NB4 (cell line): ENCODE results near the gene ZNF599.

ENCODE experiments used
- DNase-seq: peaks from one replicate; pipeline ENCODE4 v3.0.0; 2010; ENCODE audit warnings: low read depth
- H3K4me3 ChIP-seq: one replicate; pipeline ENCODE4 v1.5.1; 2011; ENCODE audit warnings: mild to moderate bottlenecking, low read depth, low read length, moderate library complexity
- MAX ChIP-seq: IDR thresholded peaks from 2 replicates; pipeline ENCODE4 v1.6.1; 2011; ENCODE audit warnings: low read depth, low read length
- MYC ChIP-seq: IDR thresholded peaks from 2 replicates; pipeline ENCODE4 v1.6.1; 2011; ENCODE audit warnings: low read depth, low read length
- POLR2A ChIP-seq: IDR thresholded peaks from 2 replicates; pipeline ENCODE4 v1.6.1; 2011; ENCODE audit warnings: mild to moderate bottlenecking; ENCODE audit not compliant: insufficient read length; ENCODE audit errors: extremely low read depth
- TF ChIP-seq, protein P1 (sequence below): IDR thresholded peaks from one replicate; pipeline ENCODE4 v1.5.1; 2012; ENCODE audit warnings: low read depth, low read length

Gene ZNF599

GRCh38 chr19:34766386-34766785, 6.6 kb downstream of the ZNF599 start:
- no peak for DNase-seq
- no peak for TF ChIP-seq MYC
- TF ChIP-seq, protein P1, sequence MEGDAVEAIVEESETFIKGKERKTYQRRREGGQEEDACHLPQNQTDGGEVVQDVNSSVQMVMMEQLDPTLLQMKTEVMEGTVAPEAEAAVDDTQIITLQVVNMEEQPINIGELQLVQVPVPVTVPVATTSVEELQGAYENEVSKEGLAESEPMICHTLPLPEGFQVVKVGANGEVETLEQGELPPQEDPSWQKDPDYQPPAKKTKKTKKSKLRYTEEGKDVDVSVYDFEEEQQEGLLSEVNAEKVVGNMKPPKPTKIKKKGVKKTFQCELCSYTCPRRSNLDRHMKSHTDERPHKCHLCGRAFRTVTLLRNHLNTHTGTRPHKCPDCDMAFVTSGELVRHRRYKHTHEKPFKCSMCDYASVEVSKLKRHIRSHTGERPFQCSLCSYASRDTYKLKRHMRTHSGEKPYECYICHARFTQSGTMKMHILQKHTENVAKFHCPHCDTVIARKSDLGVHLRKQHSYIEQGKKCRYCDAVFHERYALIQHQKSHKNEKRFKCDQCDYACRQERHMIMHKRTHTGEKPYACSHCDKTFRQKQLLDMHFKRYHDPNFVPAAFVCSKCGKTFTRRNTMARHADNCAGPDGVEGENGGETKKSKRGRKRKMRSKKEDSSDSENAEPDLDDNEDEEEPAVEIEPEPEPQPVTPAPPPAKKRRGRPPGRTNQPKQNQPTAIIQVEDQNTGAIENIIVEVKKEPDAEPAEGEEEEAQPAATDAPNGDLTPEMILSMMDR, result no peak
- no peak for TF ChIP-seq MAX
- no peak for TF ChIP-seq POLR2A
- H3K4me3 ChIP-seq, result no peak overlapping the region

DNA sequence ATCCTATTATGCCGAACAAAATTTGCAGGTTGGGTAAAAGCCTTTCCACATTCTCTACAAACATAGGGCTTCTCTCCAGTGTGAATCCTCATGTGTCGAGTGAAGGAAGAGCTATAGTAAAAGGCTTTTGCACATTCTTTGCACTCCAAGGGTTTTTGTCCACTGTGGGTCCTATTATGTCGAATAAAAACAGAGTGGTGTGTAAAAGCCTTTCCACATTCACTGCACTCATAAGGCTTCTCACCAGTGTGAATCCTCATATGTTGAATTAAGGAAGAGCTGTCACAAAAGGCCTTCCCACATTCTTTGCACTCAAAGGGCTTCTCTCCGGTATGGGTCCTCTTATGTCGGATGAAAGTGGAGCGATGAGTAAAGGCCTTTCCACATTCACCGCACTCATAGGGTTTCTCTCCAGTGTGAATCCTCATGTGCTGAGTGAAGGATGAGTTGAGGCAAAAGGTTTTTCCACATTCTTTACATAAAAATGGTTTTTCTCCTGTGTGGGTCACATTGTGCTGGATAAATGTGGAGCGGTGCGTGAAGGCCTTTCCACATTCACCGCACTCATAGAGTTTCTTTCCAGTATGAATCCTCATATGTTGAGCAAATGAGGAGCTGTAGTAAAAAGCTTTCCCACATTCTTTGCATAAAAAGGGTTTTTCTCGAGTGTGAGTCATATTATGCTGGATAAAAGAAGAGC, 13.6 kb downstream of the ZNF599 start:
- H3K4me3 ChIP-seq, result no peak overlapping the region
- no peak for TF ChIP-seq MAX
- no peak for TF ChIP-seq POLR2A
- no peak for TF ChIP-seq MYC
- TF ChIP-seq, protein P1, result no peak
- no peak for DNase-seq

- TF ChIP-seq MYC, result no peak
- H3K4me3 ChIP-seq, result no peak overlapping the region
- no peak for DNase-seq
Observed at GRCh38 chr19:34757441-34757840, 15.6 kb downstream of the ZNF599 start.

GRCh38 chr19:34744896-34745690, 27.9 kb downstream of the ZNF599 start:
- no peak overlapping the region for H3K4me3 ChIP-seq
- no peak for DNase-seq
- TF ChIP-seq MYC (no peak), MAX (no peak), POLR2A (no peak)
- TF ChIP-seq, protein P1, result no peak

DNA sequence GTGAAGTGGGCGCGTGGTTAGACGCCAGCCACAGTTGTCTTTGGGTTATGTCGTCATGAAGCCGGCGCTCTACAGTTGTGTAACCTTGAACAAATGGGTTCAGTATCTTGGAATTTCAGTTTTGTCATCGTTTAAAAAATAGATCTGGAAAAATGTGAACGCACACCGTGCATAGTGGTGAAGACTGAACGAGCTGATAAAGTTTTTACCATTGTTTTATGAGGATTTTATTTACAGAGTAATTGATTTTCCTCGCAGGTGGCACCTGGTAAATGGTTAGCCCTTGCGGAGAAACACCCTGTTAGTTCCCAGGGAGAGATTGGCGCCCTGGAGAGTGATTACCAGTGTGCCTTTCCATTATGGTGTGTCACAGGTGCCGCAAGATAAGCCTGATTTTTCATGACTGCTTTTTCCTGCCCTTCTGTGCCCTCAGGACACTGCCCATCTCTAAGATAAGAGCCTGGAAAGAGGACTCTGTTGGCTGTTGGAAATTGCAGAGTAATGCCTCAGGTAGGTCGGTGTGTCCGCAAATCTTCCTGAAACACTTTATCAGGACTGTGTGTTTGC, 38.4 kb downstream of the ZNF599 start:
- no peak for DNase-seq

More for the DNA sequence above, 38.4 kb downstream of the ZNF599 start:
- TF ChIP-seq POLR2A, result no peak
- no peak for TF ChIP-seq MAX
- TF ChIP-seq MYC, result no peak
- TF ChIP-seq, protein P1, result no peak
- peak overlapping the region; percentile 77 for H3K4me3 ChIP-seq
